Measurements from ENCODE around the gene SNX30. TPM values are rescaled to one million over a fixed set of nuclear protein-coding genes. Genes with fewer than 3 reads are reported as not detected.

The SNX30 gene
- total and polyA plus RNA-seq, 2 experiments from 2014 or later: 6.4 to 29.1 TPM

- Histone ChIP-seq H3K4me3 (no peak overlapping the region), H3K9me2 (replicated peaks; ENCODE audit: insufficient read depth) (no peaks in the 10 kb centered on the region), H3K27ac (no peak overlapping the region), H2AFZ (no peak overlapping the region), H3K9me3 (ENCODE audit: low read depth) (no peaks in the 10 kb centered on the region), H3K4me1 (ENCODE audit: insufficient read depth) (no peaks in the 10 kb centered on the region), H3K27me3 (no peaks in the 10 kb centered on the region), H3K4me2 (no peak overlapping the region), H3K79me2 (no peaks in the 10 kb centered on the region), H3K36me3 (replicated peaks; ENCODE audit: insufficient read depth, low read depth) (no peaks in the 10 kb centered on the region), H4K20me1 (ENCODE audit: insufficient read depth, poor library complexity, severe bottlenecking) (no peaks in the 10 kb centered on the region)
- TF ChIP-seq EZH2phosphoT487 (IDR thresholded peaks at IDR 0.05; ENCODE audit: low read depth, severe bottlenecking, unreplicated experiment): no peak
- no peak for TF ChIP-seq EZH2 (IDR thresholded peaks at IDR 0.05; ENCODE audit: borderline replicate concordance)
- TF ChIP-seq CTCF (IDR thresholded peaks at IDR 0.05; ENCODE audit: poor library complexity): no peak
- 70% methylated on average over 3 of the region's 3 CpGs for WGBS (ENCODE audit: low lambda C conversion rate, missing lambda C conversion rate)
- DNase-seq (ENCODE audit: low spot score): no peak
These were observed 162.1 kb downstream of the SNX30 start for GRCh38 chr9:112912636-112913035.

GRCh38 chr9:112913326-112913725 is 162.8 kb downstream of the SNX30 start:
- H3K9me2 ChIP-seq (replicated peaks; ENCODE audit: insufficient read depth): no peaks in the 10 kb centered on the region
- no peaks in the 10 kb centered on the region for H3K27me3 ChIP-seq
- no peak overlapping the region for H3K4me2 ChIP-seq
- H3K27ac ChIP-seq: no peak overlapping the region
- WGBS (ENCODE audit: low lambda C conversion rate, missing lambda C conversion rate): 90% methylated on average over 4 of the region's 4 CpGs
- no peak overlapping the region for H2AFZ ChIP-seq
- H3K79me2 ChIP-seq: no peaks in the 10 kb centered on the region
- H3K4me3 ChIP-seq: no peak overlapping the region
- H4K20me1 ChIP-seq (ENCODE audit: insufficient read depth, poor library complexity, severe bottlenecking): no peaks in the 10 kb centered on the region
- DNase-seq (ENCODE audit: low spot score): no peak
- H3K9me3 ChIP-seq (ENCODE audit: low read depth): no peaks in the 10 kb centered on the region
- peaks cover 6% of the 10 kb centered on the region for H3K4me1 ChIP-seq (ENCODE audit: insufficient read depth)
- no peaks in the 10 kb centered on the region for H3K36me3 ChIP-seq (replicated peaks; ENCODE audit: insufficient read depth, low read depth)
- TF ChIP-seq EZH2phosphoT487 (IDR thresholded peaks at IDR 0.05; ENCODE audit: low read depth, severe bottlenecking, unreplicated experiment): no peak
- TF ChIP-seq CTCF (IDR thresholded peaks at IDR 0.05; ENCODE audit: poor library complexity): no peak
- TF ChIP-seq EZH2 (IDR thresholded peaks at IDR 0.05; ENCODE audit: borderline replicate concordance): no peak

- 88% methylated on average over 2 of the region's 2 CpGs for WGBS (ENCODE audit: low lambda C conversion rate, missing lambda C conversion rate)
- TF ChIP-seq EZH2 (IDR thresholded peaks at IDR 0.05; ENCODE audit: borderline replicate concordance): no peak
- no peak for TF ChIP-seq CTCF (IDR thresholded peaks at IDR 0.05; ENCODE audit: poor library complexity)
- TF ChIP-seq EZH2phosphoT487 (IDR thresholded peaks at IDR 0.05; ENCODE audit: low read depth, severe bottlenecking, unreplicated experiment): no peak
- no peaks in the 10 kb centered on the region for H3K9me2 ChIP-seq (replicated peaks; ENCODE audit: insufficient read depth)
These were observed 164.0 kb downstream of the SNX30 start for GRCh38 chr9:112914524-112914923.

More at GRCh38 chr9:112914524-112914923, 164.0 kb downstream of the SNX30 start:
- H3K4me1 ChIP-seq (ENCODE audit: insufficient read depth): peaks cover 8% of the 10 kb centered on the region
- no peak overlapping the region for H2AFZ ChIP-seq
- H3K79me2 ChIP-seq: no peaks in the 10 kb centered on the region
- H3K4me3 ChIP-seq: no peak overlapping the region
- H3K4me2 ChIP-seq: no peak overlapping the region
- no peaks in the 10 kb centered on the region for H3K27me3 ChIP-seq
- no peaks in the 10 kb centered on the region for H3K36me3 ChIP-seq (replicated peaks; ENCODE audit: insufficient read depth, low read depth)
- H3K27ac ChIP-seq: no peak overlapping the region
- no peak for DNase-seq (ENCODE audit: low spot score)
- H3K9me3 ChIP-seq (ENCODE audit: low read depth): no peaks in the 10 kb centered on the region
- no peaks in the 10 kb centered on the region for H4K20me1 ChIP-seq (ENCODE audit: insufficient read depth, poor library complexity, severe bottlenecking)

Data from hepatocyte (in vitro differentiated cells).